Measurements from ENCODE around the gene RPL41. TPM values are rescaled to one million over a fixed set of nuclear protein-coding genes. Genes with fewer than 3 reads are reported as not detected.

RPL41 gene
- total RNA-seq, 1 experiment from 2014 or later: 3,551 TPM

GRCh38 chr12:56086608-56087007, 29.8 kb upstream of the RPL41 start:
- no peak for TF ChIP-seq EZH2phosphoT487 (IDR thresholded peaks at IDR 0.05; ENCODE audit: borderline replicate concordance, low read length)
- no peak for TF ChIP-seq CTCF (conservative IDR thresholded peaks at IDR 0.05; ENCODE audit: low read depth, low read length)
- no peak for TF ChIP-seq EZH2 (IDR thresholded peaks at IDR 0.05; ENCODE audit: low read length, unreplicated experiment)
- Histone ChIP-seq H4K20me1 (ENCODE audit: low read length) (no peaks in the 10 kb centered on the region), H3F3A (ENCODE audit: low read length, unreplicated experiment) (no peaks in the 10 kb centered on the region), H3K36me3 (ENCODE audit: low read depth, low read length) (peaks cover 9% of the 10 kb centered on the region; the same call in 1 of the 2 replicates), H3K4me1 (ENCODE audit: insufficient read depth, low read length) (peaks cover 21% of the 10 kb centered on the region), H3K79me2 (ENCODE audit: low read length) (peaks cover 15% of the 10 kb centered on the region), H3K27ac (ENCODE audit: low read length) (peak overlapping the region; percentile 47), H3K9me2 (replicated peaks; ENCODE audit: low read length) (no peaks in the 10 kb centered on the region), H3K9ac (ENCODE audit: low read length) (no peak overlapping the region), H3K4me2 (ENCODE audit: low read length) (peak overlapping the region; percentile 44; the same call in 1 of the 2 replicates), H2AFZ (ENCODE audit: low read length) (no peak overlapping the region), H3K9me3 (ENCODE audit: low read length) (no peaks in the 10 kb centered on the region), H3K4me3 (ENCODE audit: low read length) (0 out of 2 replicates have a peak overlapping the region, but pooled peaks have one; percentile 31), H3K27me3 (ENCODE audit: low read length) (no peaks in the 10 kb centered on the region)
- no TSS peak for BruUV-seq (replicated peaks)
- ChIA-PET CTCF (no interaction called here), POLR2A (ENCODE audit: unreplicated experiment) (interaction anchor here (0.6 kb wide), 1 partner anchor 105 kb away, joined by 3 read pairs; no protein-coding TSS in a partner anchor)
- intact Hi-C loops (cut with micrococcal nuclease): no loop called here
- ATAC-seq (no peak), DNase-seq (no peak)

GRCh38 chr12:56087220-56087619, 29.2 kb upstream of the RPL41 start:
- no peak overlapping the region for H3K27ac ChIP-seq (ENCODE audit: low read length)
- H2AFZ ChIP-seq (ENCODE audit: low read length): no peak overlapping the region
- H3K36me3 ChIP-seq (ENCODE audit: low read depth, low read length): peaks cover 9% of the 10 kb centered on the region; the same call in 1 of the 2 replicates
- ATAC-seq (peak; percentile 60; the same call in 1 of the 2 replicates), DNase-seq (peak; percentile 11)
- ChIA-PET CTCF (no interaction called here), POLR2A (ENCODE audit: unreplicated experiment) (no interaction called here)
- no peaks in the 10 kb centered on the region for H3F3A ChIP-seq (ENCODE audit: low read length, unreplicated experiment)
- H3K4me1 ChIP-seq (ENCODE audit: insufficient read depth, low read length): peaks cover 15% of the 10 kb centered on the region
- intact Hi-C loops (cut with micrococcal nuclease): no loop called here
- no peak overlapping the region for H3K9ac ChIP-seq (ENCODE audit: low read length)
- BruUV-seq (replicated peaks): no TSS peak
- no peak overlapping the region for H3K4me3 ChIP-seq (ENCODE audit: low read length)
- H3K27me3 ChIP-seq (ENCODE audit: low read length): no peaks in the 10 kb centered on the region
- no peaks in the 10 kb centered on the region for H3K9me2 ChIP-seq (replicated peaks; ENCODE audit: low read length)
- H3K79me2 ChIP-seq (ENCODE audit: low read length): peaks cover 9% of the 10 kb centered on the region; the same call in 1 of the 2 replicates
- H3K4me2 ChIP-seq (ENCODE audit: low read length): no peak overlapping the region
- TF ChIP-seq EZH2 (IDR thresholded peaks at IDR 0.05; ENCODE audit: low read length, unreplicated experiment): no peak
- TF ChIP-seq CTCF (conservative IDR thresholded peaks at IDR 0.05; ENCODE audit: low read depth, low read length): no peak
- TF ChIP-seq EZH2phosphoT487 (IDR thresholded peaks at IDR 0.05; ENCODE audit: borderline replicate concordance, low read length): no peak
- H4K20me1 ChIP-seq (ENCODE audit: low read length): no peaks in the 10 kb centered on the region
- H3K9me3 ChIP-seq (ENCODE audit: low read length): no peaks in the 10 kb centered on the region

GRCh38 chr12:56097738-56098137, 18.7 kb upstream of the RPL41 start:
- Histone ChIP-seq H2AFZ (ENCODE audit: low read length) (no peak overlapping the region), H3K36me3 (ENCODE audit: low read depth, low read length) (peaks cover 4% of the 10 kb centered on the region; the same call in 1 of the 2 replicates)
- BruUV-seq (replicated peaks): no TSS peak

More at GRCh38 chr12:56097738-56098137, 18.7 kb upstream of the RPL41 start:
- Histone ChIP-seq H4K20me1 (ENCODE audit: low read length) (no peaks in the 10 kb centered on the region), H3K79me2 (ENCODE audit: low read length) (no peaks in the 10 kb centered on the region), H3K9me3 (ENCODE audit: low read length) (no peaks in the 10 kb centered on the region), H3K4me3 (ENCODE audit: low read length) (no peak overlapping the region), H3K27me3 (ENCODE audit: low read length) (no peaks in the 10 kb centered on the region), H3K4me2 (ENCODE audit: low read length) (no peak overlapping the region), H3K9ac (ENCODE audit: low read length) (no peak overlapping the region), H3F3A (ENCODE audit: low read length, unreplicated experiment) (no peaks in the 10 kb centered on the region), H3K9me2 (replicated peaks; ENCODE audit: low read length) (no peaks in the 10 kb centered on the region), H3K27ac (ENCODE audit: low read length) (no peak overlapping the region), H3K4me1 (ENCODE audit: insufficient read depth, low read length) (0 out of 2 replicates have a peak, but pooled peaks cover under 1% of the 10 kb centered on the region)
- intact Hi-C loops (cut with micrococcal nuclease): no loop called here
- TF ChIP-seq EZH2phosphoT487 (IDR thresholded peaks at IDR 0.05; ENCODE audit: borderline replicate concordance, low read length) (no peak), EZH2 (IDR thresholded peaks at IDR 0.05; ENCODE audit: low read length, unreplicated experiment) (no peak), CTCF (conservative IDR thresholded peaks at IDR 0.05; ENCODE audit: low read depth, low read length) (no peak)
- ATAC-seq (no peak), DNase-seq (no peak)
- ChIA-PET CTCF (no interaction called here), POLR2A (ENCODE audit: unreplicated experiment) (no interaction called here)
